CD4-positive, alpha-beta T cell treated with Interferon alpha-2 for 1 hour (primary cell): ENCODE data around the gene SLC16A10.

Experiments used
- DNase-seq, 2 donors: peaks; one replicate each; pipeline ENCODE4 v3.0.0-alpha.2; 2020 to 2022

Gene SLC16A10

GRCh38 chr6:111265842-111266241 is 178.5 kb downstream of the SLC16A10 start:
- no peak for DNase-seq

- DNase-seq = no peak
Measured at GRCh38 chr6:111266276-111266675, 179.0 kb downstream of the SLC16A10 start.

GRCh38 chr6:111267764-111268333 is 180.5 kb downstream of the SLC16A10 start:
- no peak for DNase-seq

GRCh38 chr6:111269401-111269970 is 182.2 kb downstream of the SLC16A10 start:
- DNase-seq = no peak

GRCh38 chr6:111270121-111270520 is 182.8 kb downstream of the SLC16A10 start:
- DNase-seq = no peak

GRCh38 chr6:111274593-111275217 is 187.4 kb downstream of the SLC16A10 start:
- no peak for DNase-seq

GRCh38 chr6:111276335-111276734 is 189.0 kb downstream of the SLC16A10 start:
- no peak for DNase-seq

GRCh38 chr6:111276736-111277135 is 189.4 kb downstream of the SLC16A10 start:
- DNase-seq = no peak

GRCh38 chr6:111277819-111278218 is 190.5 kb downstream of the SLC16A10 start:
- no peak for DNase-seq

- no peak for DNase-seq
Measured at GRCh38 chr6:111278731-111279130, 191.4 kb downstream of the SLC16A10 start.

- DNase-seq = no peak
Measured at GRCh38 chr6:111280445-111280955, 193.2 kb downstream of the SLC16A10 start.
